Measurements from ENCODE around the gene YWHAH. TPM values are rescaled to one million over a fixed set of nuclear protein-coding genes. Genes with fewer than 3 reads are reported as not detected.

The YWHAH gene
- total and polyA plus RNA-seq, 9 of the 15 experiments (the other 6 are each of a cell fraction or from before 2014, with no cell fraction given): 32.0 to 177 (median 114) TPM

DNA sequence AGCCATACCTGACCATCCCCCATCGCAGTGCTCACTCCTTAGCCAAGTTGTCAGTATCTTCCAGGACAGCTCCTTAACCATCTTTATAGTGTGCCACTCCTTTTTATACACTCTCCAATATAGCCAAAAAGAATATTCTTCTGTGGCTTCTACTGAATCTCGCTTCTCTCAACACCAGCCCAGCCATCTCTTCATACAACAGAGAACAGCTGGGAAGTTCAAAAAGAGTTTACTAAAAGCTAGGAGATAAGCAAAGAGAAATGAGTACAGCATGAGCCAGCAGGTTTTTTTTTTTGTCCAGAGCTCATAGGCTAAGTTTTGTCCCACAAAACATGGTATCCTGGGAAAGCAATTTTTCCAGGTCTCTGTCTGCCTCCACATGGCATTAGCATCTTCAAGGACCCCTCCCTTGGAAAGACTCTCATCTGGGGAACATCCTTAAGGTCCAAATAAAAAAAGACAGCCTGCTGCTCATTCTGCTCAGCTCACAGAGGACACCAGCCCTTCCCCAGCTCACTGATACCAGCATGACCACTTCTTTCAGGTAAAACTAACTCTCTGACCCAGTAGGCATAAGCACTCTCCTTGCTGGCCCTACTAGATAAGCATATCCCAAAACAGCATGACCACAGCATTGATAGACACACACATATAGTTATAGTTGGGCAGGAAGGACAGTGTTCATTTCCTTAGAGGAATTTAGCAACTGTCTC is 48.8 kb upstream of the YWHAH start (continued):
- TF ChIP-seq, protein P1, sequence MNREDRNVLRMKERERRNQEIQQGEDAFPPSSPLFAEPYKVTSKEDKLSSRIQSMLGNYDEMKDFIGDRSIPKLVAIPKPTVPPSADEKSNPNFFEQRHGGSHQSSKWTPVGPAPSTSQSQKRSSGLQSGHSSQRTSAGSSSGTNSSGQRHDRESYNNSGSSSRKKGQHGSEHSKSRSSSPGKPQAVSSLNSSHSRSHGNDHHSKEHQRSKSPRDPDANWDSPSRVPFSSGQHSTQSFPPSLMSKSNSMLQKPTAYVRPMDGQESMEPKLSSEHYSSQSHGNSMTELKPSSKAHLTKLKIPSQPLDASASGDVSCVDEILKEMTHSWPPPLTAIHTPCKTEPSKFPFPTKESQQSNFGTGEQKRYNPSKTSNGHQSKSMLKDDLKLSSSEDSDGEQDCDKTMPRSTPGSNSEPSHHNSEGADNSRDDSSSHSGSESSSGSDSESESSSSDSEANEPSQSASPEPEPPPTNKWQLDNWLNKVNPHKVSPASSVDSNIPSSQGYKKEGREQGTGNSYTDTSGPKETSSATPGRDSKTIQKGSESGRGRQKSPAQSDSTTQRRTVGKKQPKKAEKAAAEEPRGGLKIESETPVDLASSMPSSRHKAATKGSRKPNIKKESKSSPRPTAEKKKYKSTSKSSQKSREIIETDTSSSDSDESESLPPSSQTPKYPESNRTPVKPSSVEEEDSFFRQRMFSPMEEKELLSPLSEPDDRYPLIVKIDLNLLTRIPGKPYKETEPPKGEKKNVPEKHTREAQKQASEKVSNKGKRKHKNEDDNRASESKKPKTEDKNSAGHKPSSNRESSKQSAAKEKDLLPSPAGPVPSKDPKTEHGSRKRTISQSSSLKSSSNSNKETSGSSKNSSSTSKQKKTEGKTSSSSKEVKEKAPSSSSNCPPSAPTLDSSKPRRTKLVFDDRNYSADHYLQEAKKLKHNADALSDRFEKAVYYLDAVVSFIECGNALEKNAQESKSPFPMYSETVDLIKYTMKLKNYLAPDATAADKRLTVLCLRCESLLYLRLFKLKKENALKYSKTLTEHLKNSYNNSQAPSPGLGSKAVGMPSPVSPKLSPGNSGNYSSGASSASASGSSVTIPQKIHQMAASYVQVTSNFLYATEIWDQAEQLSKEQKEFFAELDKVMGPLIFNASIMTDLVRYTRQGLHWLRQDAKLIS (CRISPR knock-in tag; IDR thresholded peaks at IDR 0.05): no peak
- TF ChIP-seq FUS (optimal IDR thresholded peaks at IDR 0.05; ENCODE audit: low read depth, low read length): no peak
- no peak for TF ChIP-seq SRSF3 (IDR thresholded peaks at IDR 0.05; ENCODE audit: insufficient read depth, low read length)
- peak; percentile 22; the same call in 1 of the 2 replicates for TF ChIP-seq BHLHE40 (IDR thresholded peaks at IDR 0.05; ENCODE audit: low read length)
- TF ChIP-seq XRCC5 (IDR thresholded peaks at IDR 0.05; ENCODE audit: low read depth, low read length): no peak
- TF ChIP-seq NONO (IDR thresholded peaks at IDR 0.05; ENCODE audit: low read depth in 2 of 2, low read length in 1 of 2): peak in 1 of 2 experiments; percentile 46; a peak in 1 of 4 replicates
- TF ChIP-seq SMC3 (conservative IDR thresholded peaks at IDR 0.05; ENCODE audit: insufficient read depth, low read depth, low read length): no peak
- peak; percentile 96 for TF ChIP-seq CBFA2T2 (conservative IDR thresholded peaks at IDR 0.05)
- TF ChIP-seq L3MBTL2 (IDR thresholded peaks at IDR 0.05): 0 out of 2 replicates have a peak, but pooled peaks have one; percentile 28
- TF ChIP-seq ATF1 (CRISPR knock-in tag; IDR thresholded peaks at IDR 0.05): no peak
- TF ChIP-seq ATF1 (tag; IDR thresholded peaks at IDR 0.05): peak; percentile 31; the same call in 1 of the 2 replicates
- TF ChIP-seq ELF4 (CRISPR knock-in tag; IDR thresholded peaks at IDR 0.05): 0 out of 2 replicates have a peak, but pooled peaks have one; percentile 13
- peak; percentile 85 for TF ChIP-seq ZNF316 (IDR thresholded peaks at IDR 0.05)
- peak; percentile 82 for TF ChIP-seq RNF2 (IDR thresholded peaks at IDR 0.05)
- peak; percentile 84; the same call in 1 of the 2 replicates for TF ChIP-seq CC2D1A (IDR thresholded peaks at IDR 0.05)
- no peak for TF ChIP-seq TSHZ1 (CRISPR knock-in tag; IDR thresholded peaks at IDR 0.05)
- peak in 1 of 2 experiments; percentile 18 for TF ChIP-seq NCOA2 (IDR thresholded peaks at IDR 0.05; ENCODE audit: partially characterized antibody in 2 of 2)
- TF ChIP-seq LEF1 (IDR thresholded peaks at IDR 0.05): peak; percentile 92
- TF ChIP-seq ARNT (IDR thresholded peaks at IDR 0.05): peak; percentile 26 to 66; a peak in 2 of 4 replicates
- peak; percentile 85 for TF ChIP-seq ZEB2 (IDR thresholded peaks at IDR 0.05)
- TF ChIP-seq PHB2 (IDR thresholded peaks at IDR 0.05; ENCODE audit: low read depth): peak; percentile 67; the same call in 1 of the 2 replicates
